OCI-LY7 (cell line): ENCODE data around the gene IRF8.

Experiments used
- CTCF ChIP-seq: fragments of 200-600 bp; sonication (generic); conservative IDR thresholded peaks from 2 replicates; pipeline ENCODE4 v1.5.1; 2014; ENCODE audit warnings: mild to moderate bottlenecking, antibody characterized with exemption, low read length, moderate library complexity, mixed read lengths
- EZH2phosphoT487 ChIP-seq: fragments of 200-600 bp; sonication (generic); IDR thresholded peaks from 2 replicates; pipeline ENCODE4 v1.6.1; 2018; ENCODE audit warnings: low read depth, borderline replicate concordance, mild to moderate bottlenecking, mixed run types, antibody characterized with exemption, low read length, moderate library complexity, mixed read lengths

GRCh38 chr16:85923153-85924021 is 24.4 kb downstream of the IRF8 start:
- no peak for TF ChIP-seq EZH2phosphoT487
- TF ChIP-seq CTCF, result no peak
